Measurements from ENCODE around the gene SPAG17. TPM values are rescaled to one million over a fixed set of nuclear protein-coding genes. Genes with fewer than 3 reads are reported as not detected.

Gene SPAG17
- total RNA-seq, 1 experiment from 2014 or later: not detected

GRCh38 chr1:118082984-118083383, 102.0 kb downstream of the SPAG17 start:
- no peak for DNase-seq (ENCODE audit: low spot score)
- Histone ChIP-seq H3K4me1 (ENCODE audit: insufficient read depth, low read length, poor library complexity, severe bottlenecking) (no peaks in the 10 kb centered on the region), H3K36me3 (ENCODE audit: insufficient read depth, low read length, poor library complexity, severe bottlenecking) (no peaks in the 10 kb centered on the region), H3K27me3 (replicated peaks; ENCODE audit: insufficient read depth, low read depth, low read length, poor library complexity) (no peaks in the 10 kb centered on the region), H3K9me3 (ENCODE audit: low read depth, low read length, poor library complexity, severe bottlenecking) (no peaks in the 10 kb centered on the region), H3K4me3 (ENCODE audit: low read depth, low read length, poor library complexity, severe bottlenecking) (no peak overlapping the region), H3K27ac (ENCODE audit: low read depth, low read length, poor library complexity, severe bottlenecking) (no peak overlapping the region)
- intact Hi-C loops (cut with micrococcal nuclease; ENCODE audit: unreplicated experiment): no loop called here
- POLR2A ChIA-PET (ENCODE audit: low non-redundant PET): no interaction called here
- no TSS peak for BruUV-seq (replicated peaks)
- CTCF ChIA-PET: no interaction called here
- no peak for TF ChIP-seq EZH2 (IDR thresholded peaks at IDR 0.05; ENCODE audit: borderline replicate concordance, low read depth, low read length, poor library complexity, severe bottlenecking)
- no peak for TF ChIP-seq CTCF (conservative IDR thresholded peaks at IDR 0.05; ENCODE audit: low read depth, low read length)

GRCh38 chr1:118081387-118081786, 103.6 kb downstream of the SPAG17 start:
- TF ChIP-seq CTCF (conservative IDR thresholded peaks at IDR 0.05; ENCODE audit: low read depth, low read length) (no peak), EZH2 (IDR thresholded peaks at IDR 0.05; ENCODE audit: borderline replicate concordance, low read depth, low read length, poor library complexity, severe bottlenecking) (no peak)
- ChIA-PET CTCF (no interaction called here), POLR2A (ENCODE audit: low non-redundant PET) (no interaction called here)
- H3K27ac ChIP-seq (ENCODE audit: low read depth, low read length, poor library complexity, severe bottlenecking): no peak overlapping the region
- BruUV-seq (replicated peaks): no TSS peak
- no peaks in the 10 kb centered on the region for H3K9me3 ChIP-seq (ENCODE audit: low read depth, low read length, poor library complexity, severe bottlenecking)
- no peak for DNase-seq (ENCODE audit: low spot score)
- H3K27me3 ChIP-seq (replicated peaks; ENCODE audit: insufficient read depth, low read depth, low read length, poor library complexity): no peaks in the 10 kb centered on the region
- H3K36me3 ChIP-seq (ENCODE audit: insufficient read depth, low read length, poor library complexity, severe bottlenecking): no peaks in the 10 kb centered on the region
- no peaks in the 10 kb centered on the region for H3K4me1 ChIP-seq (ENCODE audit: insufficient read depth, low read length, poor library complexity, severe bottlenecking)
- intact Hi-C loops (cut with micrococcal nuclease; ENCODE audit: unreplicated experiment): no loop called here
- no peak overlapping the region for H3K4me3 ChIP-seq (ENCODE audit: low read depth, low read length, poor library complexity, severe bottlenecking)

- Histone ChIP-seq H3K4me1 (ENCODE audit: insufficient read depth, low read length, poor library complexity, severe bottlenecking) (no peaks in the 10 kb centered on the region), H3K27me3 (replicated peaks; ENCODE audit: insufficient read depth, low read depth, low read length, poor library complexity) (no peaks in the 10 kb centered on the region), H3K27ac (ENCODE audit: low read depth, low read length, poor library complexity, severe bottlenecking) (no peak overlapping the region), H3K4me3 (ENCODE audit: low read depth, low read length, poor library complexity, severe bottlenecking) (no peak overlapping the region), H3K36me3 (ENCODE audit: insufficient read depth, low read length, poor library complexity, severe bottlenecking) (no peaks in the 10 kb centered on the region), H3K9me3 (ENCODE audit: low read depth, low read length, poor library complexity, severe bottlenecking) (no peaks in the 10 kb centered on the region)
- intact Hi-C loops (cut with micrococcal nuclease; ENCODE audit: unreplicated experiment): loop anchor here (5.0 kb wide), 2 partner anchors 75 to 1290 kb away; partner anchors contain the start of gene HAO2
- ChIA-PET POLR2A (ENCODE audit: low non-redundant PET) (no interaction called here), CTCF (interaction anchor here (0.6 to 1.0 kb wide), 2 partner anchors 170 to 353 kb away, joined by 5 read pairs; no protein-coding TSS in a partner anchor)
- TF ChIP-seq EZH2 (IDR thresholded peaks at IDR 0.05; ENCODE audit: borderline replicate concordance, low read depth, low read length, poor library complexity, severe bottlenecking) (no peak), CTCF (conservative IDR thresholded peaks at IDR 0.05; ENCODE audit: low read depth, low read length) (peak; percentile 57)
- DNase-seq (ENCODE audit: low spot score): peak; percentile 37
- BruUV-seq (replicated peaks): no TSS peak
These were observed 107.5 kb downstream of the SPAG17 start for GRCh38 chr1:118077331-118078045.
